Gastroesophageal sphincter (tissue), 3 donors: ENCODE results near the gene BDKRB1.

Experiments
- CTCF ChIP-seq, 4 experiments: fragments of 200-600 bp in 2 of 4; fragments of 450-650 bp in 2 of 4; sonication (generic) in 1 of 4; IDR thresholded peaks; one replicate each; pipeline ENCODE4 v1.5.1; 2017 to 2019; ENCODE audit warnings: antibody characterized with exemption in 4 of 4, mild to moderate bottlenecking in 2 of 4, moderate library complexity in 2 of 4
- EP300 ChIP-seq: sonication (generic); formaldehyde crosslinking; IDR thresholded peaks from one replicate; pipeline ENCODE4 v1.6.1; 2017; ENCODE audit warnings: antibody characterized with exemption, mild to moderate bottlenecking
- POLR2A ChIP-seq, 2 donors: fragments of 450-650 bp; IDR thresholded peaks; one replicate each; pipeline ENCODE4 v1.6.1; 2017; ENCODE audit warnings: antibody characterized with exemption in 2 of 2, mild to moderate bottlenecking in 2 of 2, moderate library complexity in 1 of 2
- POLR2AphosphoS5 ChIP-seq: sonication (generic); formaldehyde crosslinking; IDR thresholded peaks from one replicate; pipeline ENCODE4 v1.6.1; 2017; ENCODE audit warnings: antibody characterized with exemption

DNA sequence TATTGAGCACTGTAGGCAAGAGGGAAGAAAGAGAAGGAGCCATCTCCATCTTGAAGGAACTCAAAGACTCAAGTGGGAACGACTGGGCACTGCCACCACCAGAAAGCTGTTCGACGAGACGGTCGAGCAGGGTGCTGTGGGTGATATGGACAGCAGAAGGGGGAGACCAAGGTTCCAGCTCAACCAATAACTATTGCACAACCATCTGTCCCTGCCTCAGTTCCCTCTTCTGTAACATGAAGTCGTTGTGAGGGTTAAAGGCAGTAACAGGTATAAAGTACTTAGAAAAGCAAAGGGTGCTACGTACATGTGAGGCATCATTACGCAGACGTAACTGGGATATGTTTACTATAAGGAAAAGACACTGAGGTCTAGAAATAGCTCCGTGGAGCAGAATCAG, 13.9 kb upstream of the BDKRB1 start:
- TF ChIP-seq CTCF (IDR thresholded peaks at IDR 0.05): no peak
- TF ChIP-seq POLR2A (IDR thresholded peaks at IDR 0.05): no peak
- TF ChIP-seq EP300: no peak
- no peak for TF ChIP-seq POLR2AphosphoS5
